Fibroblast of skin of right biceps (primary cell): ENCODE data around the gene PPP3CB.
A peak's percentile ranks its signal among the peaks of the same experiment; 100 is the strongest.
"Not testable (repeated sequence)": the region's sequence is repeated elsewhere in the genome, so short reads cannot be mapped to it uniquely, and the experiment has no call there.

Experiments used
- DNase-seq: peaks from one replicate; pipeline ENCODE4 v3.0.0-alpha.2; 2013

PPP3CB gene

DNA sequence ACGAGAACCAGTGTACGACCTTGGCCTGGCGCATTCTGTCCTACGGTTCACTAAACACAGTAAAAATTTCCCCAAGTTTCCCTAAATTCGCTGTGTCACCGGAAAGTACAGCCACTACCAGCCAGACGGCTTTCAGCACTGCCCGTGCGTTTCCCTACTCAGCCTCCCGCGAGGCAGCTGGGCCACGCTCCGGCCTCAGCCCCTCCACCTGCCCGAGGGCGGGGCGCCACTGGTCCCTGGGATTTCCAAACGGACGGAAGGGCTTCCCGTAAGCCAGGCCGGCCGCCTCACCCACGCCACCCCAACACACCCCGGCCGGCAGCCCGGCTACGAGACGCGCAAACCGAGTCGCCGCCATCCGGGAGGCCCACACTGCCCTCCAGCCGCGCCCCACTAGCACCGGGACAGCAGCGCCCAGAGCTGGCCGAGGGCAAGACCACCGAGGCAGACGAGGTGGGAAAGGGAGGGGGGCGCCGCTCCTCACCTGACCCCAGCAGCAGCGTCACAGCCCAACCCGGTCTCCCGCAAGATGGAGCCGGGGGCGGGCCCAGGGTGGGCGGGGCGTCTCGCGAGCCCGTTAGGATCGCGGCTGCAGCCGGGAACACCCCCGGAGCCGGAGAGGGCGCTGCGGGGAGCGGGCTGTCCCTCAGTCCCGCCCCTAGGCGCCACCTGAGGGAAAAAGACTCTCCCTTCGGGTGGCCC is 82.1 kb downstream of the PPP3CB start, which contains the start of gene ANXA7:
Gene ANXA7, minus strand, starts transcription at position 531 of the 702 bp plus-strand sequence. CDS start 13,202 bp downstream, outside the sequence.
- DNase-seq = peak; percentile 84

GRCh38 chr10:73413108-73413527 is 82.7 kb downstream of the PPP3CB start:
- DNase-seq = peak; percentile 34

GRCh38 chr10:73410897-73411296 is 84.9 kb downstream of the PPP3CB start:
- DNase-seq = no peak

GRCh38 chr10:73408978-73409521 is 86.8 kb downstream of the PPP3CB start:
- no peak for DNase-seq

- no peak for DNase-seq
Measured at GRCh38 chr10:73408061-73408460, 87.8 kb downstream of the PPP3CB start.

- no peak for DNase-seq
Measured at GRCh38 chr10:73407495-73407894, 88.3 kb downstream of the PPP3CB start.

- DNase-seq = no peak
Measured at GRCh38 chr10:73406846-73407245, 89.0 kb downstream of the PPP3CB start.

- no peak for DNase-seq
Measured at GRCh38 chr10:73405556-73405955, 90.3 kb downstream of the PPP3CB start.

GRCh38 chr10:73404690-73405089 is 91.1 kb downstream of the PPP3CB start:
- no peak for DNase-seq

GRCh38 chr10:73401636-73402035 is 94.2 kb downstream of the PPP3CB start:
- DNase-seq = no peak

- DNase-seq = no peak
Measured at GRCh38 chr10:73399063-73399462, 96.8 kb downstream of the PPP3CB start.

GRCh38 chr10:73398024-73398423 is 97.8 kb downstream of the PPP3CB start:
- no peak for DNase-seq

DNA sequence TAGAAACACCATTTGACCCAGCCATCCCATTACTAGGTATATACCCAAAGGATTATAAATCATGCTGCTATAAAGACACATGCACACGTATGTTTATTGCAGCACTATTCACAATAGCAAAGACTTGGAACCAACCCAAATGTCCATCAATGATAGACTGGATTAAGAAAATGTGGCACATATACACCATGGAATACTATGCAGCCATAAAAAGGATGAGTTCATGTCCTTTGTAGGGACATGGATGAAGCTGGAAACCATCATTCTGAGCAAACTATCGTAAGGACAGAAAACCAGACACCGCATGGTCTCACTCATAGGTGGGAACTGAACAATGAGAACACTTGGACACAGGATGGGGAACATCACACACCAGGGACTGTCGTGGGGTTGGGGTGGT is 101.5 kb downstream of the PPP3CB start:
- DNase-seq = not testable (repeated sequence)

DNA sequence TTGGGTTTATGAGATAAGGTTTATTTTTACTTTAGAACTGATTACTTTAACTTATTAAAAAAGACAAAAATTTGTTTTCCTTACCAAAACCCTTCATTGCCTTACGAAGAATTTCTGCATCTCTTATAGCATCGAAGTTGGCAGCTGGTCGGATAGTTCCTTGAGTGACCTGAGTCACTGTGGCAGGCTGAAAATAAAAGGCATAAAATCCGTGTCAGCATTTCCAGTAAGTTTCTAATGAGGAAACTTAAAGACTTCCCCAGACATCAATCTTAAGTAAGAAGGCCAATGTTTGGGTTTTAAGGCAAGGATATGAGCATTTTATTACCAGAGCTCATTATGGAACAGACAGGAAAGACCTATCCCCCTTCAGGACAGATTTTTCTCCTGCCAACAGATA is 107.6 kb downstream of the PPP3CB start:
- DNase-seq = no peak

DNA sequence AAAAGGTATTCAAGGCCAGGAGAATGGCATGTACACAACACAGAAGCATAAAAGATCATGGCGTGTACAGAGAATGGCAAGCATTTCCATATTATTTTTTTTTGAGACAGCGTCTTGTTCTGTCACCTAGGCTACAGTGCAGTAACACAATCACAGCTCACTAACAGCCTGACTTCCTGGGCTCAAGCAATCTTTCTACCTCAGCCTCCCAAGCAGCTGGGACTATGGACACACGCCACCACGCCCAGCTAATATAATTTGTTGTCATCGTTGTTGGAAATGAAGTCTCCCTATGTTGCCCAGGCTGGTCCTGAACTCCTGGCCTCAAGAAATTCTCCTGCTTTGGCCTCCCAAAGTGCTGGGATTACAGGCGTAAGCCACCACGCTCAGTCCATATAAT is 109.2 kb downstream of the PPP3CB start:
- DNase-seq = no peak
